SK-N-MC (cell line): ENCODE results near the gene SIL1.

Source experiments
- EZH2 ChIP-seq: fragments of 200-600 bp; sonication (generic); IDR thresholded peaks from one replicate; pipeline ENCODE4 v1.6.1; 2017; ENCODE audit warnings: antibody characterized with exemption
- FOXP2 ChIP-seq: optimal IDR thresholded peaks from 2 replicates; pipeline ENCODE3; 2011; ENCODE audit warnings: mild to moderate bottlenecking, moderate library complexity; ENCODE audit not compliant: insufficient read depth; ENCODE audit errors: extremely low read length, control extremely low read depth

GRCh38 chr5:138929571-138929955, 268.6 kb downstream of the SIL1 start:
- TF ChIP-seq EZH2 (no peak), FOXP2 (no peak)
